ENCODE results near the gene XAB2. TPM values are rescaled to one million over a fixed set of nuclear protein-coding genes. Genes with fewer than 3 reads are reported as not detected.

XAB2 gene
- total and polyA plus RNA-seq, 2 donors (not counting 3 experiments of a cell fraction or from before 2014, with no cell fraction given) = 37.3 to 47.6 TPM

GRCh38 chr19:7637374-7638256, 8.3 kb upstream of the XAB2 start:
- dilution Hi-C loops (cut with MboI; ENCODE audit: extremely low pct_ligation_motif_present, low sequenced_read_pairs) = no loop called here
- no peaks in the 10 kb centered on the region for H3K9me3 ChIP-seq (replicated peaks; ENCODE audit: control insufficient read depth, insufficient read depth, low read length)
- TSS peak; percentile 38 for BruUV-seq (replicated peaks)
- no peaks in the 10 kb centered on the region for H3K36me3 ChIP-seq (ENCODE audit: control insufficient read depth in 2 of 2, extremely low read depth in 1 of 2, insufficient read depth in 2 of 2, low read length in 2 of 2)
- TF ChIP-seq MYC (IDR thresholded peaks at IDR 0.05; ENCODE audit: low read depth, low read length) (no peak), POLR2AphosphoS5 (IDR thresholded peaks at IDR 0.05; ENCODE audit: insufficient read depth, low read depth, low read length) (peak; percentile 11)
- H3K27me3 ChIP-seq (ENCODE audit: control insufficient read depth in 2 of 2, insufficient read depth in 2 of 2, low read length in 2 of 2) = no peaks in the 10 kb centered on the region
- intact Hi-C loops (cut with micrococcal nuclease) = loop anchor here (1.0 kb wide), 1 partner anchor 8 kb away; the partner anchor contains the start of genes PET100 and XAB2
- H3K4me3 ChIP-seq (replicated peaks in 1 of 3; ENCODE audit: insufficient read depth in 1 of 3, low read depth in 1 of 3, low read length in 3 of 3) = peak overlapping the region; percentile 42 to 62 (median 61)
- peaks cover 7% of the 10 kb centered on the region for H3K4me1 ChIP-seq (ENCODE audit: control insufficient read depth, extremely low read depth, insufficient read depth, low read length)
- DNase-seq (ENCODE audit: low read depth, low spot score) (peak; percentile 22), FAIRE-seq (peak; percentile 69)
- peak overlapping the region; percentile 32 for H3K4me2 ChIP-seq (ENCODE audit: insufficient read depth, low read length)
- peak overlapping the region; percentile 44 for H2AFZ ChIP-seq (ENCODE audit: low read depth, low read length)
- ChIA-PET CTCF (interaction anchor here (0.8 to 1.3 kb wide), 4 partner anchors 8 to 232 kb away, joined by 3 to 4 read pairs (median 3); partner anchors contain the start of genes PET100, TRAPPC5 and XAB2), POLR2A (no interaction called here)
- H3K9me1 ChIP-seq (replicated peaks; ENCODE audit: control insufficient read depth, extremely low read depth, insufficient read depth, low read length) = no peaks in the 10 kb centered on the region
- peak overlapping the region; percentile 58 for H3K27ac ChIP-seq (ENCODE audit: insufficient read depth, low read depth, low read length)
- no peaks in the 10 kb centered on the region for H3K79me2 ChIP-seq (ENCODE audit: control insufficient read depth, insufficient read depth, low read length)
- peak overlapping the region; percentile 49 for H3K9ac ChIP-seq (replicated peaks; ENCODE audit: extremely low read depth, insufficient read depth, low read length)
- no peaks in the 10 kb centered on the region for H4K20me1 ChIP-seq (replicated peaks; ENCODE audit: control insufficient read depth, extremely low read depth, insufficient read depth, low read length)

GRCh38 chr19:7636691-7637373, 7.5 kb upstream of the XAB2 start, which contains the start of gene STXBP2:
STXBP2 (plus strand) TSS chr19:7637110; CDS start chr19:7637150, 40 bp downstream.
- POLR2A ChIA-PET = no interaction called here
- intact Hi-C loops (cut with micrococcal nuclease) (loop anchor here (1.0 kb wide), 1 partner anchor 8 kb away; the partner anchor contains the start of genes PET100 and XAB2), dilution Hi-C loops (cut with MboI; ENCODE audit: extremely low pct_ligation_motif_present, low sequenced_read_pairs) (no loop called here)
- Histone ChIP-seq H3K9ac (replicated peaks; ENCODE audit: extremely low read depth, insufficient read depth, low read length) (peak within 1 kb of the TSS; percentile 49), H3K4me2 (ENCODE audit: insufficient read depth, low read length) (peak within 1 kb of the TSS; percentile 53), H4K20me1 (replicated peaks; ENCODE audit: control insufficient read depth, extremely low read depth, insufficient read depth, low read length) (no peaks in the 10 kb centered on the region), H3K9me1 (replicated peaks; ENCODE audit: control insufficient read depth, extremely low read depth, insufficient read depth, low read length) (no peaks in the 10 kb centered on the region), H3K79me2 (ENCODE audit: control insufficient read depth, insufficient read depth, low read length) (no peaks in the 10 kb centered on the region), H3K27me3 (ENCODE audit: control insufficient read depth in 2 of 2, insufficient read depth in 2 of 2, low read length in 2 of 2) (no peaks in the 10 kb centered on the region), H3K27ac (ENCODE audit: insufficient read depth, low read depth, low read length) (peak within 1 kb of the TSS; percentile 58), H3K4me1 (ENCODE audit: control insufficient read depth, extremely low read depth, insufficient read depth, low read length) (peaks cover 7% of the 10 kb centered on the region), H3K4me3 (replicated peaks in 1 of 3; ENCODE audit: insufficient read depth in 1 of 3, low read depth in 1 of 3, low read length in 3 of 3) (peak within 1 kb of the TSS; percentile 42 to 62 (median 61)), H3K9me3 (replicated peaks; ENCODE audit: control insufficient read depth, insufficient read depth, low read length) (no peaks in the 10 kb centered on the region), H2AFZ (ENCODE audit: low read depth, low read length) (peak within 1 kb of the TSS; percentile 98), H3K36me3 (ENCODE audit: control insufficient read depth in 2 of 2, extremely low read depth in 1 of 2, insufficient read depth in 2 of 2, low read length in 2 of 2) (peaks cover 0 to 4% of the 10 kb centered on the region in 2 experiments)
- TF ChIP-seq FOS (IDR thresholded peaks at IDR 0.05; ENCODE audit: borderline replicate concordance, insufficient read depth, low read length) (no peak), POLR2A (IDR thresholded peaks at IDR 0.05; ENCODE audit: low read depth, low read length) (no peak), EZH2 (IDR thresholded peaks at IDR 0.05; ENCODE audit: borderline replicate concordance, low read depth, low read length, severe bottlenecking) (no peak), POLR2AphosphoS5 (IDR thresholded peaks at IDR 0.05; ENCODE audit: insufficient read depth, low read depth, low read length) (peak; percentile 13), MAX (IDR thresholded peaks at IDR 0.05; ENCODE audit: insufficient read depth, insufficient read length) (peak; percentile 10), JUN (IDR thresholded peaks at IDR 0.05; ENCODE audit: borderline replicate concordance, insufficient read depth, insufficient read length, low read depth) (no peak), GATA2 (IDR thresholded peaks at IDR 0.05; ENCODE audit: insufficient read depth, insufficient read length, low read depth, low read length) (no peak)
- FAIRE-seq (no peak), DNase-seq (ENCODE audit: low read depth, low spot score) (peak; percentile 34)
- CTCF ChIA-PET = interaction anchor here (0.8 to 1.1 kb wide), 2 partner anchors 69 to 233 kb away, joined by 3 read pairs; no protein-coding TSS in a partner anchor
- BruUV-seq (replicated peaks) = no TSS peak

Data from endothelial cell of umbilical vein (primary cell).